Measurements from ENCODE around the gene RCN2. TPM values are rescaled to one million over a fixed set of nuclear protein-coding genes. Genes with fewer than 3 reads are reported as not detected.

The RCN2 gene
- total and polyA plus RNA-seq, 2 donors (not counting 3 experiments of a cell fraction or from before 2014, with no cell fraction given), result 45.2 to 71.9 TPM

- FAIRE-seq, result peak; percentile 38
- Histone ChIP-seq H3K27ac (ENCODE audit: insufficient read depth, low read depth, low read length) (no peak overlapping the region), H3K4me3 (replicated peaks in 1 of 3; ENCODE audit: insufficient read depth in 1 of 3, low read depth in 1 of 3, low read length in 3 of 3) (no peak overlapping the region), H3K4me1 (ENCODE audit: control insufficient read depth, extremely low read depth, insufficient read depth, low read length) (peaks cover 12% of the 10 kb centered on the region), H3K4me2 (ENCODE audit: insufficient read depth, low read length) (no peak overlapping the region), H3K9ac (replicated peaks; ENCODE audit: extremely low read depth, insufficient read depth, low read length) (no peak overlapping the region), H3K79me2 (ENCODE audit: control insufficient read depth, insufficient read depth, low read length) (peaks cover 1% of the 10 kb centered on the region), H4K20me1 (replicated peaks; ENCODE audit: control insufficient read depth, extremely low read depth, insufficient read depth, low read length) (no peaks in the 10 kb centered on the region), H3K9me1 (replicated peaks; ENCODE audit: control insufficient read depth, extremely low read depth, insufficient read depth, low read length) (no peaks in the 10 kb centered on the region), H3K36me3 (ENCODE audit: control insufficient read depth in 2 of 2, extremely low read depth in 1 of 2, insufficient read depth in 2 of 2, low read length in 2 of 2) (no peaks in the 10 kb centered on the region), H3K9me3 (replicated peaks; ENCODE audit: control insufficient read depth, insufficient read depth, low read length) (no peaks in the 10 kb centered on the region), H3K27me3 (ENCODE audit: control insufficient read depth in 2 of 2, insufficient read depth in 2 of 2, low read length in 2 of 2) (no peaks in the 10 kb centered on the region), H2AFZ (ENCODE audit: low read depth, low read length) (no peak overlapping the region)
- CTCF ChIA-PET, result interaction anchor here (1.2 kb wide), 1 partner anchor 22 kb away, joined by 3 read pairs; no protein-coding TSS in a partner anchor
- POLR2A ChIA-PET, result no interaction called here
- dilution Hi-C loops (cut with MboI; ENCODE audit: extremely low pct_ligation_motif_present, low sequenced_read_pairs), result no loop called here
- BruUV-seq (replicated peaks), result no TSS peak
- intact Hi-C loops (cut with micrococcal nuclease), result no loop called here
- TF ChIP-seq GATA2 (IDR thresholded peaks at IDR 0.05; ENCODE audit: insufficient read depth, insufficient read length, low read depth, low read length) (no peak), MYC (IDR thresholded peaks at IDR 0.05; ENCODE audit: low read depth, low read length) (no peak), JUN (IDR thresholded peaks at IDR 0.05; ENCODE audit: borderline replicate concordance, insufficient read depth, insufficient read length, low read depth) (no peak), MAX (IDR thresholded peaks at IDR 0.05; ENCODE audit: insufficient read depth, insufficient read length) (no peak), FOS (IDR thresholded peaks at IDR 0.05; ENCODE audit: borderline replicate concordance, insufficient read depth, low read length) (no peak), POLR2AphosphoS5 (IDR thresholded peaks at IDR 0.05; ENCODE audit: insufficient read depth, low read depth, low read length) (no peak), CTCF (IDR thresholded peaks at IDR 0.05; ENCODE audit: extremely low read depth in 1 of 2, insufficient read depth in 1 of 2, low read depth in 1 of 2, low read length in 2 of 2) (no peak), EZH2 (IDR thresholded peaks at IDR 0.05; ENCODE audit: borderline replicate concordance, low read depth, low read length, severe bottlenecking) (no peak), POLR2A (IDR thresholded peaks at IDR 0.05; ENCODE audit: low read depth, low read length) (no peak)
- peak; percentile 23 for DNase-seq (ENCODE audit: low read depth, low spot score)
Observed at GRCh38 chr15:76903251-76903681, 28.3 kb upstream of the RCN2 start.
